AG09319 (cell line): ENCODE measurements around the gene HOXA2.

Source experiments
- DNase-seq: peaks from one replicate; pipeline ENCODE4 v3.0.0-alpha.2; 2010; ENCODE audit warnings: low read depth; ENCODE audit errors: extremely low read depth
- CTCF ChIP-seq: IDR thresholded peaks from 2 replicates; pipeline ENCODE4 v1.5.1; 2011; ENCODE audit warnings: low read depth, mild to moderate bottlenecking, inconsistent platforms, low read length, moderate library complexity

The HOXA2 gene

GRCh38 chr7:27121684-27122076, 19.2 kb upstream of the HOXA2 start:
- no peak for DNase-seq
- no peak for TF ChIP-seq CTCF

- DNase-seq, result no peak
- TF ChIP-seq CTCF, result no peak
Observed at GRCh38 chr7:27119412-27119911, 17.0 kb upstream of the HOXA2 start.

DNA sequence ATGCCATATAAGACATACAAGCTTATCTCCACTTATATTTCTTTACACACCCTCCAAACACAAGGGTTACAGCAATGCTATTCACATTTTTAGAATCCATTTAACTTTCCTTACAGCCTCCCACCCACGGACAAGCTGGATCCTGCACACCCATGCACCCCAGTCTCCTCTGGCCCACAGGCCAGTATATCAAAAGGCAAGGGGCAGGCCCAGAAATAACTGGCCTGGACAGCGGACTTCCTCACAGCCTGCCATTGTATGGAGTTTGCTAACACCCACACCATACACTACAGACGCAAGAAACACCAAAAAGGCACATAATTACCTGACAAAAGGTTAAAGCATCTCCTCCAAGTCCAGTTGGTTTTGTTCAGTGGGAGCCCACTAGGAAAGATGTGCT, 16.1 kb upstream of the HOXA2 start:
- TF ChIP-seq CTCF, result no peak
- no peak for DNase-seq

GRCh38 chr7:27117887-27118491, 15.5 kb upstream of the HOXA2 start:
- no peak for TF ChIP-seq CTCF
- DNase-seq, result no peak

DNA sequence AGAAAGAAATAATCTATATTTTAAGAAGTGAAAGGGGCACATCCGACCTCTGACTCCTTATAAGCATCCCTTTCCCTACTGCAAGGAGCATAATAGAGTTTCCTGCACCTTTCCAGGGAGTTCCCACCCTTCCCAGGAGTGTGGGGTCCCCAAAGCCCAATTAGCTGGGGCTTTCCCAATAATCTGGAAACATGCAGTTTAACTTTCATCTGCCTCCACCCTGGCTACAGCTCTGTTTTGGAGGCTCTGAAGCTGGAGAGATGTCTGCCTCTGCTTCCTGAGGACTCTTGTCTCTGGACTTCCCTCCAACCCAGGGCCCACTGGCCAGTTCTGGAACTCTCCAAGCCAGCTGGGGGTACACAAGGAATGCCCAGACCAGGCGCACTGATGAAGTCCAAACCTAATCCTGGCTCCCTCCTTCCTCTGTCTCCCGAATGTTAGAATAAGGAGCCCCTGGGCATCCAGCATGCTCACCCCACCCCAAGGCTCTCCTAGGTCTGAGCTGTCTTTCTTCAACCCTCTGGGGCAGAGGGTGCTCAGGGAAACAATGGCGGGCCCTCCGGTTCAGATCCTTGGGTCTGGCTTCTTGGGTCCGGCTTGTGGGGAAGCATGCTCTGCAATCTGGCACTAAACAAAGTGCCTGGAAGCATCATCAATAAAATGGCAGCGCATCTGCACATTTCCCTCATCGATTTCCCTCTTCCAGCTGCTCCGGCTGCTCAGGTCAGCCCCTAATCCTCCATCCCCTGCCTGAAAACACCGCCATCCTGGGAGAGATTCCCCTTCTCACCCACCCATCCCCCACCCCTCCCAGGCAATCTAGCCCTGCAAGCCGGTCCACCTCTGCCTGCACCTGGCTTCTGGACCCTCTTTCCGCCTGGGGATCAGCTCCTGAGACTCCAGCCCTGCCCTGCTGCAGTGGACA, 14.7 kb upstream of the HOXA2 start:
- no peak for TF ChIP-seq CTCF
- DNase-seq, result no peak

GRCh38 chr7:27116031-27116961, 13.8 kb upstream of the HOXA2 start:
- TF ChIP-seq CTCF, result no peak
- DNase-seq, result no peak
